ENCODE measurements around the gene HERC2.
"Not testable (repeated sequence)": the region's sequence is repeated elsewhere in the genome, so short reads cannot be mapped to it uniquely, and the experiment has no call there.

HERC2 gene, protein sequence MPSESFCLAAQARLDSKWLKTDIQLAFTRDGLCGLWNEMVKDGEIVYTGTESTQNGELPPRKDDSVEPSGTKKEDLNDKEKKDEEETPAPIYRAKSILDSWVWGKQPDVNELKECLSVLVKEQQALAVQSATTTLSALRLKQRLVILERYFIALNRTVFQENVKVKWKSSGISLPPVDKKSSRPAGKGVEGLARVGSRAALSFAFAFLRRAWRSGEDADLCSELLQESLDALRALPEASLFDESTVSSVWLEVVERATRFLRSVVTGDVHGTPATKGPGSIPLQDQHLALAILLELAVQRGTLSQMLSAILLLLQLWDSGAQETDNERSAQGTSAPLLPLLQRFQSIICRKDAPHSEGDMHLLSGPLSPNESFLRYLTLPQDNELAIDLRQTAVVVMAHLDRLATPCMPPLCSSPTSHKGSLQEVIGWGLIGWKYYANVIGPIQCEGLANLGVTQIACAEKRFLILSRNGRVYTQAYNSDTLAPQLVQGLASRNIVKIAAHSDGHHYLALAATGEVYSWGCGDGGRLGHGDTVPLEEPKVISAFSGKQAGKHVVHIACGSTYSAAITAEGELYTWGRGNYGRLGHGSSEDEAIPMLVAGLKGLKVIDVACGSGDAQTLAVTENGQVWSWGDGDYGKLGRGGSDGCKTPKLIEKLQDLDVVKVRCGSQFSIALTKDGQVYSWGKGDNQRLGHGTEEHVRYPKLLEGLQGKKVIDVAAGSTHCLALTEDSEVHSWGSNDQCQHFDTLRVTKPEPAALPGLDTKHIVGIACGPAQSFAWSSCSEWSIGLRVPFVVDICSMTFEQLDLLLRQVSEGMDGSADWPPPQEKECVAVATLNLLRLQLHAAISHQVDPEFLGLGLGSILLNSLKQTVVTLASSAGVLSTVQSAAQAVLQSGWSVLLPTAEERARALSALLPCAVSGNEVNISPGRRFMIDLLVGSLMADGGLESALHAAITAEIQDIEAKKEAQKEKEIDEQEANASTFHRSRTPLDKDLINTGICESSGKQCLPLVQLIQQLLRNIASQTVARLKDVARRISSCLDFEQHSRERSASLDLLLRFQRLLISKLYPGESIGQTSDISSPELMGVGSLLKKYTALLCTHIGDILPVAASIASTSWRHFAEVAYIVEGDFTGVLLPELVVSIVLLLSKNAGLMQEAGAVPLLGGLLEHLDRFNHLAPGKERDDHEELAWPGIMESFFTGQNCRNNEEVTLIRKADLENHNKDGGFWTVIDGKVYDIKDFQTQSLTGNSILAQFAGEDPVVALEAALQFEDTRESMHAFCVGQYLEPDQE (N-terminal part only)

DNA sequence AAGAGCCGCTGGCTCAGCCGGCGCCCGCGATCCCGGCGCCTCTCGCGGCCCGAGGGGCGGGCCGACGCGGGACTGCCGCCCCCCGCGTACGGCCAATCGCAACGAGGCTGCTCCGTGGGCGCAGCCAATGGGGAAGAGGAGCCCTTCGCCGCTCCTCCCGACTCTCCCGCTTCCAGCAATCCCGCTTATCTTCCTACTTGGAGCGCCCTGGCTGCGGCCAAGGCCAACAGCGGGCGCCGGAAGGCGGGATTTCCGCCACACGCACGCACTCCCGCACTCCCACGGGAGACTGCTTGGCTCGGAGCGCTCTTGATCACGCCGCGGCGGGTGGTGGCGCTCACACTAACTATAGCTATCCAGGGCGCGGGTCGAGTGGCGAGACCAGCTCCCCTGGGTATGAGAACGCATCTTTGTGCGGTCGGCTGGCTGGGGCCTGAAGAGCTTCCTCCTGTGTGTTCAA is at the start of gene HERC2:
HERC2 (minus strand) TSS at position 51 of the 460 bp plus-strand sequence. CDS start 746 bp downstream, outside the sequence.
- not testable (repeated sequence) for DNase-seq (ENCODE audit: low read depth)

DNA sequence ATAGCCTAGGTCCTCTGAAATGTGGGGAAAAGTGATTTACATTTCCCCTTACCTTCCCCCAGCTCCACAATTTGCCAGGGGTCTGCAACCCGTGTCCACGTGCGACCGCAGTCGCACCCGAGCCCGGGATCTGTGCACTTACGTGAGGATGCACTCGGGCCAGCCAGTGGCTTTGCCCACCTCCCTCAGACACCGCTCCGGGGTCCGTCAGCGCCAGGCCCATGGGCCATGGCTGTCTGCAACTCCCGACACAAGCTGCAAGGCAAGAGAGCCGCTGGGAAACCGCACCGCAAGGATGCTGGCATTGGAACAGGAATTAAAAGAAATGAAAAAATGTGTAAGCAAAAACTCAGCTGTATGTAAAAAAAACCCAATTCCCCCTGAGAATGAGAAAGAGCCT is 43.5 kb upstream of the HERC2 start:
- DNase-seq (ENCODE audit: low read depth): not testable (repeated sequence)

DNA sequence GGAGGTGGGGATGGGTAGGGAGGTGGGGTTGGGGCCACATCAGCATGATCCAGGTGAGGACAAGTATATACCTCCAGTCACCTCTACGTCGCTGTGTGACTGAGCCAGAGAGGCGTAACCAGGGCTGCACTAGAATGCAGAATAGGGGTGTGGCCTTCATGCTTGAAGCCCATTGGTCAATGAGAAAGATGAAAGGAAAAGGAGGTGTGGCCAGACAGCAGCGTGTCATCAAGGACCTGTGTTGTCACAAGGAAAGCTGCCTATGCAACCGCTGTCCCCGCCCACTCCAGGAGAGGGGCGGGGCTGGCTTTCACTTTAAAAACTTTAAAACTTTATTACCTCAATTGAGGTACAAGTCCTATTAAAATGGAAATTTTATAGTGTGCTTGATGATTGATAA is 36.0 kb upstream of the HERC2 start, which contains the start of gene GOLGA6L24:
GOLGA6L24 (minus strand) TSS at position 101 of the 400 bp plus-strand sequence; CDS start at position 40, 61 bp downstream.
- not testable (repeated sequence) for DNase-seq (ENCODE audit: low read depth)

DNA sequence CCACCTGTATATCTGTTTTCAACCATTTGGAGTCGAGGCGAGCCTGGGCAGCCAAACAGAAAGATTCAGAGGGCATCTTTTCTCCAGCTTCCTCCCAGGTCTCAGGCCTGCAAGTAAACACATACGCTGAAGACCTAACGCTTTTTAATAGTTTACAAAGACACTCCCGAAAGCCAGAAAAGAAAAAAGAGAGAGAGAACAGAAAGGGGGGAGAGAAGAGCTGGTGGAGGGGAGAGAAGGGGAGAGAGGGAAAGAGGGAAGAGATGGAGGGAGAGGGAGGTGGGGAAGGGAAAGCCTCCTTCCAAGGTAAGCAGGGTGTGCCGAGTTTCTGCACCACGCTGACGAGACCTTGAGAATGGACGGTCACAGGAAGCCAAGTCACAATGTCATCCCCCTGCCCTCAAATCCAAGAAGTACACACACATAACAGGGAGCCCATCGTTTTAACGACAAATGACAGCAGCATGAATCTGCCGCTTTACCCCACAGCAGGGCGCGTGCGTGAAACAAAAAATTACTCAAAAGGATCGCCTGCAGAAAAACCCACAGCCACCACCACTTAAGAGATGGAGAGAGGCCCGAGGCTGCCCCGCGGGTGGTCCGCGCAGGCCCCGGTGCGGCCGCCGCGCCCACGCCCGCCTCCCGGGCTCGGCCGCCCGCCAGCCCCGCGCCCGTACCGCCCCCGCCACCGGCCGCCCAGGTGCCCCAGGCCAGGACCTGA is 461 bp downstream of the HERC2 start:
- not testable (repeated sequence) for DNase-seq (ENCODE audit: low read depth)

DNA sequence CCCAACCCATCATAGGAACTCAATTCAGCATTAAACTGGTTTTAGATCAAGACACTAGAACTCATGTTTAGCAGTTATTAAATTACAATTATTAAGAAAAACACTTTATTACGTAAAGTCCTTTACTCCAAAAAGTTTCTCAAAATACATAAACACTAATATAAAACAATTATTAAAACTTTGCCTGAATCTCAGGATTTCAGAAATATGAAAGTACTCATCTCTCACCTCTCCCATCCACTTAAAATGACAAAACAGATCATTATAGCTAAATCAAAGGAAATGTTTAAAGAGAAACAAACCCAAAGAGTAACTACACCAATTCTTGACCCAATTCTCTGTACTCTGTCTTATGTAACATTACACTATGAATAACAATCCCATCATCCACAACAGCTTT is 2.3 kb downstream of the HERC2 start:
- DNase-seq (ENCODE audit: low read depth): not testable (repeated sequence)

DNA sequence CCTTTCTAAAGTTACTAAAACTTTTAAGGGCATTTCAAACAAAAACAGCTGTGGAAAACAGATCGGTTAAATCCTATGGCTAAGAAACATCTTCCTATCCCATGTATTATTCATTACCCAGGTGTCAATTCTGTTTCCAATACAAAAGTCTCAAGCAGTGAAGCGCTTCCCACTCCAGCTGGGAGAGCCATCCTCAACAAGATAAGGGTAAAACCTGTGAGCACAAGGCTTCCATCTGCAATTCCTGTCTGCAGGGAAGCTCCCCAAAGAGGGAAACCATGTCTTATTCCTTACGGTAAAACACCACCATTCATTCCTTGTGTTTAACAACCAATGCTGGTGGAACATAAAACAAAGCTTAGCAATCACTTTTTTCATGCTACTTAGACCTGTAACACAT is 3.2 kb downstream of the HERC2 start:
- DNase-seq (ENCODE audit: low read depth): not testable (repeated sequence)

DNA sequence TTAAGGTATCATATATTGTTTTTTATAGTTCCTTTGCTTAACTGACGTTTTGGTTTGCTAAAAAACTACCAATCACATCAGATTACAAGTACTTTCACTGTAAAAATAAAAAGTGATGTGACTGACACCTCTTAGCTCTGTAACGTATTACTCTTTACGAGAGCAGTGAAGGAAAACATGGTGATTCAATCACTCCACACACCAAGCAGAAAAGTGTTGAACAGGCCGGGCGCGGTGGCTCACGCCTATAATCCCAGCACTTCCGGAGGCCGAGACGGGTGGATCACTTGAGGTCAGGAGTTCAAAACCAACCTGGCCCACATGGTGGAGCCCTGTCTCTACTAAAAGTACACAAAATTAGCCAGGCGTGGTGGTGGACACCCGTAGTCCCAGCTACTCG is 3.9 kb downstream of the HERC2 start:
- not testable (repeated sequence) for DNase-seq (ENCODE audit: low read depth)

DNA sequence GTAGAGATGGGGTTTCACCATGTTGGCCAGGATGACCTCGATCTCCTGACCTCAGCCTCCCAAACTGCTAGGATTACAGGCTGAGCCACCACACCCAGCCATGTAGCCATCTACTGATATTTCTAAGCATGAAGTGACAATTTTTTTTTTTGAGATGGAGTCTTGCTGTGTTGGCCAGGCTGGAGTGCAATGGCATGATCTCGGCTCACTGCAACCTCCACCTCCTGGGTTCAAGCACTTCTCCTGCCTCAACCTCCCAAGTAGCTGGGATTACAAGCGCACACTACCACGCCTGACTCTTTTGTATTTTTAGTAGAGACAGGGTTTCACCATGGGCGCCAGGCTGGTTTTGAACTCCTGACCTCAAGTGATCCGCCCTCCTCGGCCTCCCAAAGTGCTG is 5.0 kb downstream of the HERC2 start:
- DNase-seq (ENCODE audit: low read depth): not testable (repeated sequence)

DNA sequence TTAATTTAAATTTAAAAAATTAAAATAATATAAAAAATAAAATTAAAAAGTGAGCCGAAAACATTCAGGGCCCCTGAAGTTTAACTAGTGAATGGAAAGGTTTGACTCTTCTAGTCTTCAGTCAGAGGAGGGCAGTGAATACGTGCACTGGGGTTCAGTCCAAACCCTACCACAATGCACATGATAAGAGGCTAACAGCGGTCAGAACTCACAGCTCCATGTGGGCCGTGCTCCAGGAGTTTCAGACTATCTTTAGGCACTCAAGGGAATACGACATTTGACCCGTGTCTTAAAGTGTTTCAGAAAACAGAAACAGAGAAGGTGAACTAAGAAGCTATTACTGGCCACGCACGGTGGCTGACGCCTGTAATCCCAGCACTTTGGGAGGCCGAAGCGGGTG is 11.5 kb downstream of the HERC2 start:
- not testable (repeated sequence) for DNase-seq (ENCODE audit: low read depth)

DNA sequence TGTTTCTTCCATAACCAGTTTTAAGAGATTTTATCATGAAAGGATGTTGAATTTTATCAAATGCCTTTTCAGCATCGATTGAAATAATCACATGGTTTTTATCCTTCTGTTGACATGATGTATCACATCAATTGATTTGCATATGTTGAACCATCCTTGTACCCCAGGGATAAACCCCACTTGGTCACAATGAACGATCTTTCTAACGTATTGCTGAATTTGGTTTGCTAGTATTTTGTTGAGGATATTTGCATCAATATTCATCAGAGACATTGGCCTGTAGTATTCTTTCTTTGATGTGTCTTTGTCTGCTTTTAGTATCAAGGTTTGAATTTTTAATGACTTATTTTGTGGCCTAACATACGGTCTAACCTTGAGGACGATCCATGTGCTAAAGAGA is 13.3 kb downstream of the HERC2 start:
- DNase-seq (ENCODE audit: low read depth): not testable (repeated sequence)

DNA sequence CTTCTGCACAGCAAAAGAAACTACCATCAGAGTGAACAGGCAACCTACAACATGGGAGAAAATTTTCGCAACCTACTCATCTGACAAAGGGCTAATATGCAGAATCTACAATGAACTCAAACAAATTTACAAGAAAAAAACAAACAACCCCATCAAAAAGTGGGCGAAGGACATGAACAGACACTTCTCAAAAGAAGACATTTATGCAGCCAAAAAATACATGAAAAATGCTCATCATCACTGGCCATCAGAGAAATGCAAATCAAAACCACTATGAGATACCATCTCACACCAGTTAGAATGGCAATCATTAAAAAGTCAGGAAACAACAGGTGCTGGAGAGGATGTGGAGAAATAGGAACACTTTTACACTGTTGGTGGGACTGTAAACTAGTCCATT is 16.3 kb downstream of the HERC2 start:
- DNase-seq (ENCODE audit: low read depth): not testable (repeated sequence)

DNA sequence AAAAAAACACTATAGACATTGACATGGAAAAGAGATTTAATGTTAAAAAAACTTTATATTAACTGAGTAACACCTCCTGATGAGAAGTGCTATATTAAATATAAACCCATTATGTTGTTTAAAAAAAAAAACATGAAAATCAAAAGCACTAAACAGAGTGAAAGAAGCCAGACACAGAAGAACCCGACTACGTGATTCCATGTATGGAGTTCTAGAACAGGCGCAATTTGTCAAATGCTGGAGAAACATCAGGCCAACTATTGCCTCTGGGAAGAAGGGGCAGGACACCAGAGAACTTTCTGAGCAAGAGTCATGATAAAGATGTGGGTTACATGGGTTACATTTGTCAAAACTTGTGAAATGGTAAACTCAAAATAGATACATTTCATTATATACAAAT is 24.5 kb downstream of the HERC2 start:
- not testable (repeated sequence) for DNase-seq (ENCODE audit: low read depth)

DNA sequence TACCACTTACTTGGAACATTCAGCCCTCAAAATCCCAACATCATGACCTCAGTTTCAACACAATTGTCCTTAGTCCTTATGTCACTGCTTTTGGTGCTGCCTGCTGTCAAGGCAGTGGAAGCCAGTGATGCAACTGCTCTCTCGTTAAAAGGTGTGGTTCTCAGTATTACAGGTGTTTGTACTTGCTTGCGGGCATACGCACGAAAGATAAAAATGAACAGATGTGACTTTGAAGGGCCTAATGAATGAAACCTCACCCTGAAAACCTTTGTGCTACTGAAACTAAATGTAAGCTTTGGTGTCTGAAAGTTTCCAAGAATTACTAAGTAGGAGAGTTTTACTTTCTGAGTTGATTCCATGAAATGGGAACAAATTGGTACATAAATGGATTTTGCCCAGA is 25.2 kb downstream of the HERC2 start:
- not testable (repeated sequence) for DNase-seq (ENCODE audit: low read depth)

DNA sequence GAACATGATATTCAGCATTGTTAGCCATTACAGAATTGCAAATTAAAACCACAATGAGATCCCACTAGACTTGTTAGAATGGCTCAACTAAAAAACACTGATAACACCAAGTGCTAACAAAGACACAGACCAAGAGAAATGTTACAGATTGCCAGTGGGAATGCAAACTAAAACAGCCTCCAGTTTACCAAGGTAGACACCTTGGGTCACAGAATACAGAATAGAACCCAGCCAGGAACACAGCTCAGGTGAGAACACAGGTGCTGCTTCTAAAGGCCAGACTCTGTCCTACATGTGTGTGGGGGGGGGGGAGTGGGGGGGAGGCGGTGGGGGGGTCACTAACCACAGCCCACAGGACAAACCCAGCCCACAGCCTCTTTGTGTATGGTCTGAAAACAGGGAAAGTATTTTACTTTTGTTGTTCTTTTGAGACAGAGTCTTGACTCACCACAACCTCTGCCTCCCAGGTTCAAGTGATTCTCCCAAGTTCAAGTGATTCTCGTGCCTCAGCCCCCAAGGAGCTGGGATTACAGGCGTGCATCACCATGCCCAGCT is 26.9 kb downstream of the HERC2 start:
- DNase-seq (ENCODE audit: low read depth): not testable (repeated sequence)

DNA sequence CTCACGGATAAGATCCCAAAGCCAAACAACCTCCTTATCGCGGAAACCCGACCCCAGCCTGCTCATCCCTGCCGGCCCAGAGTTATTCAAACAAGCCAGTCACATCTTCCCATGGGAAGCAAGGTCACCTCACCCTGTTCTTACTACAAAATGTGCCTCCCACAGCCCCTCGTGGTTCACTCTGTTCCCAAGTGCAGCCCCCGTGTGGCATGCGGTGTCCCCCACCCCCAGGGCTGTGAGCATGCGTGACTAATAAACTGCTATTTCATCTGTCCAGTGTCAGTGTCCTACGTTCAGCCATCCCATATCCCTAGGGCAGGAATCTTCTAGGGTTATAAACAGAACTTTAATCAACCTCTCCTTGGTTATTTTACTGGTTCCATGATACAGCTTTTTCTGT is 27.4 kb downstream of the HERC2 start:
- DNase-seq (ENCODE audit: low read depth): peak; percentile 49

DNA sequence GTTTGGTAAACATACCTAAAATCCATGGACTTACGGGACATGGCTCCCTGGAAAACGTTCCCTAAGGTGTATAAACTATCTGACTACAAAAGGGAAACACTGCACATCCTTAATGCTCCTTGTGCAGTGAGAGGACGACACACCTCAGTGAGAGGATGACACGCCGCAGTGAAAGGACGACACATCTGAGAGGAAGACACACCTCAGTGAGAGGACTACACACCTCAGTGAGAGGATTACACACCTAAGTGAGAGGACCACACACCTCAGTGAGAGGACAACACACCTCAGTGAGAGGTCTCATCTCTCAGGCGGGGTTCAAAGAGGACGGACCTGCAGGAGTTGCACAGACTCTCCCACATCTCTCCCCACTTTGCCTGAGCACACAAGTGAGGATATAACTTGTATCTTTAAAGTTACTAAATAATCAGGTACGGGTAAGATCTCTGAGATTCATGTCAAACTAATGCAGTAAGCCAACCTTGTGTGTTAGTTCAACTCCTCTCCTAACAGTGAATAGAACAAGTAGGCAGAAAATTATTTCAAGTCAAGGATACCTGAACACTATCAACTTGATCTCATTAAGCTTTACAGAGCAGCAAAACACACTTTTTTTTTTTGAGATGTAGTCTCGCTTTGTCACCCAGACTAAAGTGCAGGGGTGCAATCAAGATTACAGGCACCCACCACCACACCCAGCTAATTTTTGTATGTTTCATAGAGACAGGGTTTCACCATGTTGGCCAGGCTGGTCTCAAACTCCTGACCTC is 32.1 kb downstream of the HERC2 start:
- no peak for DNase-seq (ENCODE audit: low read depth)

DNA sequence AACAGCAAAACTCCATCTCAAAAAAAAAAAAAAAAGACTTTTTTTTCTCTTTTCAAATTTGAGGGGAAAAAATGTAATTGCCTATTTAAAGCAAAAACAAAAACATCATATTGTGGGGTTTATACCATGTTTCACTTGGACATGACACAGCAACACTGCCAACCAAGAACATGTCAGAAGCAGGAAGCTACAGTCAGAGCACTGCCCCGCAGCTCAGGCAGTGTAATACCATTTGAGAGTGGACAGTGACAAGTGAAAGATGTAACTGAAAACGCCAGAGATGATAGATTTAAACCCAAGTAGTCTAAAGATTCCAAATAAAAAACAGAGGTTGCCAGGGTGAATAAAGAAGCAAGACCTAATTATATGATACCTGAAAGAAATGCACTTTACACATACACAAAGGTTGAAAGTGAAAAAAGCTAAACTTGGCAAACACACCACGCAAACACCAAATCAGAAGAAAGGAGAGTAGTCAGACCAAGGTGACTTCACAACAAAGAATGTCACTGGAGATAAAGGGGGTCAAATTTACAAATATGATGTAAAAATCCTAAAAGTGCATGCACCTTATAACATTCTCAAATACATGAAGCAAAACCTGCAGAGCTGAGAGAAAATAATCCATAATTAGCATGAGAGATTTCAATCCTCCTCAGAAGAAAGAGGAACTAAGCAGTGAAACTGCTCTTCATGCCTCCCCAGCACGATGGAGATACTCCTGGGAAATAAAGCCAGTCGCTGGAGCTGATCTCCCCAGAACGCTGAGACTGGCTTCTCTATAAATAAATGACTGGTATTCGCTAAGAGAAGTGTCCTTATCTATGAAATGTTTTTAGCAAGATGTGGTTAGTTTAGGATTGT is 32.9 kb downstream of the HERC2 start:
- not testable (repeated sequence) for DNase-seq (ENCODE audit: low read depth)

DNA sequence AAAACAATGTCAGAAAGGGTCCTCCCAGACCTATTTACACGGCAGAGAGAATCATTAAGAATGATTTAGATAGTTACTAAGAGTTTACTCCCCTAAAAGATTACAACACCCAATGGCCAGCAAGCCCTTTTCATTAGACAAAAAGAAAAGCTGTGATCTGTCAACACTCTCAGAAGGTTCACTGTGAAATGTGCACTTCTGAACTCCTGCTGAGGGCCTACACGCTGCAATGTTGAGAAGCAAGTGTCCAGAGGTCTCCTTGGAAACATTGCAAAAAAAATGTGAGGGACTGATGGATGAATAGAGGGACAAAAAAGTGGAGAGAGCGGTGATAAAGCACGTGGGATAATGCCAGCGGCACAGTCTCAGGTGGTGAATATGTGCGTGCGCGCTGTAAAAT is 35.3 kb downstream of the HERC2 start:
- not testable (repeated sequence) for DNase-seq (ENCODE audit: low read depth)

DNA sequence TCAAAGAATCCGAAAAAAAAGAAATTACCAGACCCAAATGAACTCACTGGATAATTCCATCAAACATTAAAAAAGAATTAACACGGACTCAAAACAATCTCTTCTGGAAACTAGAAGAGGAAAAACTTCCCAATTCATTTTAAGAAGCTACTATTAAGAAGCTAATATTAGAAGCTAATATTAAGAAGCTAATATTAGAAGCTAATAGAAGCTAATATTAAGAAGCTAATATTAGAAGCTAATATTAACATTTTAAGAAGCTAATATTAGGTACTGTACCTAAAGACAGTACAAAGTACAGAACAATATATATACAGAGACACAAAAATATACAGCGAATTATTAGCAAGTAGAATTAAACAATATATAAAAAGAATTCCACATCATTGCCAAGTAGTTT is 35.9 kb downstream of the HERC2 start:
- no peak for DNase-seq (ENCODE audit: low read depth)
